Adrenal gland (tissue), 5 donors: ENCODE measurements around the gene TBC1D1.

ENCODE experiments used
- CTCF ChIP-seq, 6 experiments: fragments of 450-650 bp in 4 of 6; fragments of 200-600 bp in 2 of 6; sonication (generic) in 1 of 6; IDR thresholded peaks; 1 replicate in 5 of 6; 2 replicates in 1 of 6; pipeline versions ENCODE4 v1.5.1 to v1.8.0; 2016 to 2021; ENCODE audit warnings: antibody characterized with exemption in 6 of 6, mild to moderate bottlenecking in 2 of 6, moderate library complexity in 1 of 6
- POLR2A ChIP-seq, 2 donors: fragments of 450-650 bp; IDR thresholded peaks; one replicate each; pipeline ENCODE4 v1.6.1; 2017; ENCODE audit warnings: antibody characterized with exemption in 2 of 2, mild to moderate bottlenecking in 2 of 2, moderate library complexity in 1 of 2
- donor health status: DM: no; HTN: no; CAD: no.

GRCh38 chr4:37884855-37885487, 5.9 kb upstream of the TBC1D1 start:
- TF ChIP-seq POLR2A (IDR thresholded peaks at IDR 0.05) (no peak), CTCF (IDR thresholded peaks at IDR 0.05) (no peak)
